K562 (cell line): Measurements from ENCODE around the gene NUDT22. TPM values are rescaled to one million over a fixed set of nuclear protein-coding genes. Genes with fewer than 3 reads are reported as not detected.

Experiments
- ATAC-seq: fragments of 200-7000 bp; cut with Tn5 transposase; 3 replicates; pipeline ENCODE4 v1.9.1; 2020; ENCODE audit warnings: moderate library complexity
- BruUV-seq: library from RNA; stranded (reverse); fragments of 400-500 nt; replicated peaks from 2 replicates; lab custom pipeline; 2021; lab: Mats Ljungman, UMichigan
- CTCF ChIA-PET: fragments of 300-600 bp; formaldehyde crosslinking; extraction: SDS; loops from one replicate; lab custom pipeline; 2021; ENCODE audit warnings: low intra/inter-chr PET ratio; lab: Yijun Ruan, JAX
- POLR2A ChIA-PET: fragments of 300-600, 350-650 bp; sonication (Branson Sonifier 250); formaldehyde crosslinking; extraction: SDS; loops from one replicate; lab custom pipeline; 2021; ENCODE audit warnings: antibody characterized with exemption, inconsistent platforms; lab: Yijun Ruan, JAX
- DNase-seq, 4 experiments: peaks; one replicate each; pipeline versions ENCODE4 v3.0.0 to v3.0.0-alpha.2; 2011 to 2018; ENCODE audit warnings: low spot score in 3 of 4, mixed read lengths in 3 of 4; ENCODE audit errors: extremely low read depth in 1 of 4
- FAIRE-seq: peaks from 2 replicates; lab custom pipeline; 2011; peaks lifted over from hg19 to GRCh38; lab: Jason Lieb, UNC
- H2AFZ ChIP-seq: 2 replicates; pipeline ENCODE4 v1.6.0; 2011; ENCODE audit warnings: low read depth, low read length, control low read depth, inconsistent platforms
- H3K27ac ChIP-seq: fragments of 200-600 bp; 3 replicates; pipeline ENCODE4 v1.8.0; 2011; ENCODE audit warnings: low read depth, mild to moderate bottlenecking, control low read depth, inconsistent platforms, low read length, moderate library complexity, mixed read lengths; ENCODE audit errors: extremely low read depth
- H3K27me3 ChIP-seq, 2 experiments: fragments of 300-600 bp in 1 of 2; 2 replicates in 1 of 2; 3 replicates in 1 of 2; pipeline versions ENCODE4 v1.6.0 to v1.8.0; 2011; ENCODE audit warnings: inconsistent platforms in 2 of 2, low read length in 2 of 2, mild to moderate bottlenecking in 1 of 2, mixed read lengths in 1 of 2, moderate library complexity in 1 of 2; ENCODE audit not compliant: control insufficient read depth in 2 of 2, insufficient read depth in 2 of 2
- H3K36me3 ChIP-seq: fragments of 300-600 bp; 3 replicates; pipeline ENCODE4 v1.8.0; 2011; ENCODE audit warnings: mild to moderate bottlenecking, low read length, inconsistent platforms; ENCODE audit not compliant: control insufficient read depth, insufficient read depth
- H3K4me1 ChIP-seq, 2 experiments: fragments of 200-600 bp in 1 of 2; replicated peaks in 1 of 2; 2 replicates in 1 of 2; 3 replicates in 1 of 2; pipeline versions ENCODE4 v1.5.1 to v1.8.0; 2011; ENCODE audit warnings: inconsistent platforms in 2 of 2, low read length in 2 of 2, mild to moderate bottlenecking in 1 of 2, mixed read lengths in 1 of 2, moderate library complexity in 1 of 2; ENCODE audit not compliant: control insufficient read depth in 2 of 2, insufficient read depth in 2 of 2
- H3K4me2 ChIP-seq: 2 replicates; pipeline ENCODE4 v1.6.1; 2011; ENCODE audit warnings: low read length, control low read depth, inconsistent platforms, mixed read lengths; ENCODE audit not compliant: insufficient read depth
- H3K4me3 ChIP-seq: fragments of 200-600 bp; sonication (generic), shearing (Covaris generic); 2 replicates; pipeline ENCODE4 v1.5.1; 2016; ENCODE audit warnings: control low read depth, inconsistent platforms
- H3K79me2 ChIP-seq: fragments of 200-600 bp; 3 replicates; pipeline ENCODE4 v1.8.0; 2011; ENCODE audit warnings: low read length, inconsistent platforms; ENCODE audit not compliant: control insufficient read depth, insufficient read depth
- H3K9ac ChIP-seq, 2 experiments: 2 replicates each; pipeline versions ENCODE4 v1.6.0 to v1.6.1; 2011; ENCODE audit warnings: low read depth in 2 of 2, low read length in 2 of 2, control low read depth in 1 of 2, inconsistent platforms in 1 of 2, mild to moderate bottlenecking in 1 of 2, mixed read lengths in 1 of 2; ENCODE audit not compliant: insufficient read depth in 1 of 2
- H3K9me1 ChIP-seq: one replicate; pipeline ENCODE4 v1.6.0; 2011; ENCODE audit warnings: inconsistent platforms, mild to moderate bottlenecking, low read length, moderate library complexity; ENCODE audit not compliant: control insufficient read depth, insufficient read depth
- H3K9me3 ChIP-seq: replicated peaks from 2 replicates; pipeline ENCODE4 v1.5.1; 2011; ENCODE audit warnings: low read depth, low read length, inconsistent platforms; ENCODE audit not compliant: control insufficient read depth, insufficient read depth
- H4K20me1 ChIP-seq: replicated peaks from 2 replicates; pipeline ENCODE4 v1.6.1; 2011; ENCODE audit warnings: low read length, inconsistent platforms, mixed read lengths; ENCODE audit not compliant: control insufficient read depth, insufficient read depth
- DPF2 ChIP-seq: fragments of 450-650 bp; IDR thresholded peaks from 2 replicates; pipeline ENCODE4 v1.6.1; 2016
- RBFOX2 ChIP-seq: fragments of 200-400 bp; formaldehyde crosslinking; IDR thresholded peaks from 2 replicates; pipeline ENCODE4 v1.6.1; 2017; ENCODE audit warnings: low read depth, mild to moderate bottlenecking, low read length, moderate library complexity
- STAT5A ChIP-seq: IDR thresholded peaks from 2 replicates; pipeline ENCODE4 v1.6.1; 2012; ENCODE audit warnings: low read length, inconsistent platforms, borderline replicate concordance
- WGBS: fragments of 100-300 bp; shearing (Covaris generic); methylation state at CpG from one replicate; pipeline ENCODE4 v1.1.6; 2016; ENCODE audit warnings: low coverage, mixed read lengths; ENCODE audit not compliant: insufficient coverage; ENCODE audit errors: missing lambda C conversion rate; 5-methylcytosine and 5-hydroxymethylcytosine counted together
- in situ Hi-C: fragments of 300-500 bp; cut with MboI; formaldehyde crosslinking; loops from 4 replicates; pipeline ENCODE4 v1.15.0; 2018; ENCODE audit warnings: inconsistent platforms, mixed read lengths
- intact Hi-C: fragments of 100-400 bp; cut with micrococcal nuclease; formaldehyde crosslinking; loops from 2 replicates; pipeline ENCODE4 v1.14.2; 2022
- polyA plus RNA-seq, 8 experiments: library from polyadenylated mRNA; depleted of rRNA in 4 of 8; stranded (reverse) in 5 of 8; unstranded in 3 of 8; fragments of >200 nt; fragmentation: Nextera tagmentation in 2 of 8; fragmentation: Illumina TruSeq in 1 of 8; extraction: Ambion mirVana in 2 of 8; extraction: Trizol in 1 of 8; gene quantifications; 2 replicates each; pipeline versions ENCODE4 v1.2.1 to v1.2.3, GENCODE V29; 2011 to 2014; ENCODE audit warnings: inconsistent platforms in 1 of 8, missing spikeins in 1 of 8
- total RNA-seq, 7 experiments: library from RNA; depleted of rRNA in 6 of 7; stranded (reverse); fragments of >200 nt in 6 of 7; fragmentation: Illumina TruSeq in 2 of 7; extraction: Trizol in 2 of 7; gene quantifications; 2 replicates each; pipeline versions ENCODE4 v1.2.1 to v1.2.3, GENCODE V29; 2011 to 2021; ENCODE audit warnings: low replicate concordance in 1 of 7

NUDT22 gene
- total and polyA plus RNA-seq, 9 of the 15 experiments (the other 6 are each of a cell fraction or from before 2014, with no cell fraction given): 6.3 to 92.6 (median 37.4) TPM

- H3K27me3 ChIP-seq: no peaks in the 10 kb centered on the region
- no peak overlapping the region for H3K4me2 ChIP-seq
- H3K36me3 ChIP-seq: peaks cover 66% of the 10 kb centered on the region
- in situ Hi-C loops (no loop called here), intact Hi-C loops (no loop called here)
- H3K4me3 ChIP-seq: no peak overlapping the region
- H3K9ac ChIP-seq: peak overlapping the region in 1 of 2 experiments; percentile 66; a peak in 2 of 4 replicates
- WGBS: 88% methylated on average over 28 of the region's 35 CpGs
- no peaks in the 10 kb centered on the region for H3K9me1 ChIP-seq
- ATAC-seq (no peak), DNase-seq (no peak), FAIRE-seq (no peak)
- peaks cover 11% of the 10 kb centered on the region for H4K20me1 ChIP-seq
- ChIA-PET CTCF (no interaction called here), POLR2A (interaction anchor here (0.9 to 4.4 kb wide), 4 partner anchors 9 to 49 kb away, joined by 3 to 43 read pairs (median 4); partner anchors contain the start of gene FERMT3)
- no peaks in the 10 kb centered on the region for H3K9me3 ChIP-seq
- H3K4me1 ChIP-seq: peaks cover 9 to 69% of the 10 kb centered on the region in 2 experiments; a peak in 4 of 5 replicates
- H3K79me2 ChIP-seq: peaks cover 27% of the 10 kb centered on the region
- peak; percentile 2 for TF ChIP-seq RBFOX2
- TF ChIP-seq STAT5A: no peak
- no TSS peak for BruUV-seq
- H3K27ac ChIP-seq: no peak overlapping the region
- no peak overlapping the region for H2AFZ ChIP-seq
These were observed 29.4 kb downstream of the NUDT22 start for GRCh38 chr11:64255135-64256128.

DNA sequence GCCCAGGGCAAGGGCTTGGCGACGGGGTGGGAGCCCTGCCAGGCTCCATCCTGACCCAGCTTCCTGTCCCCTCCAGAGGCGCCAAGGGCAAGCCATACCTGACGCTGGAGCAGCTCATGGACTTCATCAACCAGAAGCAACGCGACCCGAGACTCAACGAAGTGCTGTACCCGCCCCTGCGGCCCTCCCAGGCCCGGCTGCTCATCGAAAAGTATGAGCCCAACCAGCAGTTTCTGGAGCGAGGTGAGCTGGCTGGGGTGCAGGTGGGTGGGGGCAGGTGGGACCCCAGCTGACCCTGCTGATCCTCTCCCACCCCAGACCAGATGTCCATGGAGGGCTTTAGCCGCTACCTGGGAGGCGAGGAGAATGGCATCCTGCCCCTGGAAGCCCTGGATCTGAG is 30.2 kb downstream of the NUDT22 start:
- POLR2A ChIA-PET: interaction anchor here (0.9 to 4.4 kb wide), 2 partner anchors 8 to 13 kb away, joined by 4 to 43 read pairs; no protein-coding TSS in a partner anchor
- H3K9ac ChIP-seq: peak overlapping the region in 1 of 2 experiments; percentile 76; a peak in 2 of 4 replicates
- intact Hi-C loops: no loop called here

More for the DNA sequence above, 30.2 kb downstream of the NUDT22 start:
- Histone ChIP-seq H3K4me1 (peaks cover 6 to 60% of the 10 kb centered on the region in 2 experiments; a peak in 4 of 5 replicates), H3K27me3 (no peaks in the 10 kb centered on the region), H3K27ac (no peak overlapping the region), H3K4me2 (no peak overlapping the region), H4K20me1 (peaks cover 11% of the 10 kb centered on the region)
- DNase-seq (no peak), FAIRE-seq (no peak), ATAC-seq (no peak)
- WGBS: 95% methylated on average over 13 of the region's 15 CpGs
- in situ Hi-C loops: no loop called here
- TF ChIP-seq RBFOX2 (peak; percentile 18; the same call in 1 of the 2 replicates), DPF2 (no peak)
- TF ChIP-seq, all 486 proteins: peak for 1
- CTCF ChIA-PET: no interaction called here
- no TSS peak for BruUV-seq
- H3K9me3 ChIP-seq: no peaks in the 10 kb centered on the region
- H3K79me2 ChIP-seq: peaks cover 27% of the 10 kb centered on the region
- H3K9me1 ChIP-seq: no peaks in the 10 kb centered on the region
- H2AFZ ChIP-seq: no peak overlapping the region
- peaks cover 75% of the 10 kb centered on the region for H3K36me3 ChIP-seq
- no peak overlapping the region for H3K4me3 ChIP-seq
